Measurements from ENCODE around the gene PKHD1.

PKHD1 gene

DNA sequence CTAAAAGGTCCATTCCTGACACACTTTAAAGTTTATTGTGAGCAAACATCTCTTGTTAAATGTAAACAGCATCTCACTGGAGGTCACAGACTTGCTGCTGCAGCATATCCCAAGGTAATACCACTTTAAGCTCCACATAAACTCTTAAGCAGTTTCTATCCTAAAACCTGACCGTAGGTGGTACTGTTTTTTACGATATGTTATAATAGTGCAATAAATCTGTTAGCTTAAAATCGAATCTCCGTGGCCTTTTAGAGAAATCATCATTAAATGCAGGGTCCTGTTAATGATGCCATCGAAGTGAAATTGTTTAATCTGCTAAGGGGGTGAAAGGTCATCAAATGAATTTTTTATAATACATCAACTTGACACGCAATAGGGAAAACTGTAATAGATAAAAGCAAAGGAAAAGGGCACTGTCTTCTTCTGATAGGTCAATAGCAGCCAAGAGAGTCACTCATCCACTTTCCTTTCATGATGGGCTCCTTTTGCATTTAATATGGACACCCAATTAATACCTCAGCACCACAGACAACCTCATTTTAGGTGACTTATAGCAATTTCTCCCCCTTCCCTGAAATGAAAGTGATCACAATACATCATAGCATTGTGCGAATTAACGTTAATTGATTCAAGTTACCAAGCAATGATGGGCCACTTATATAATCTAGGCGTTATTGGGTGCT, 436.1 kb downstream of the PKHD1 start:
- no peak for DNase-seq (ENCODE audit: low read depth in 1 of 2, low spot score in 1 of 2)
- TF ChIP-seq, protein P1, sequence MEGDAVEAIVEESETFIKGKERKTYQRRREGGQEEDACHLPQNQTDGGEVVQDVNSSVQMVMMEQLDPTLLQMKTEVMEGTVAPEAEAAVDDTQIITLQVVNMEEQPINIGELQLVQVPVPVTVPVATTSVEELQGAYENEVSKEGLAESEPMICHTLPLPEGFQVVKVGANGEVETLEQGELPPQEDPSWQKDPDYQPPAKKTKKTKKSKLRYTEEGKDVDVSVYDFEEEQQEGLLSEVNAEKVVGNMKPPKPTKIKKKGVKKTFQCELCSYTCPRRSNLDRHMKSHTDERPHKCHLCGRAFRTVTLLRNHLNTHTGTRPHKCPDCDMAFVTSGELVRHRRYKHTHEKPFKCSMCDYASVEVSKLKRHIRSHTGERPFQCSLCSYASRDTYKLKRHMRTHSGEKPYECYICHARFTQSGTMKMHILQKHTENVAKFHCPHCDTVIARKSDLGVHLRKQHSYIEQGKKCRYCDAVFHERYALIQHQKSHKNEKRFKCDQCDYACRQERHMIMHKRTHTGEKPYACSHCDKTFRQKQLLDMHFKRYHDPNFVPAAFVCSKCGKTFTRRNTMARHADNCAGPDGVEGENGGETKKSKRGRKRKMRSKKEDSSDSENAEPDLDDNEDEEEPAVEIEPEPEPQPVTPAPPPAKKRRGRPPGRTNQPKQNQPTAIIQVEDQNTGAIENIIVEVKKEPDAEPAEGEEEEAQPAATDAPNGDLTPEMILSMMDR (IDR thresholded peaks at IDR 0.05; ENCODE audit: insufficient read depth, low read length) = no peak
- TF ChIP-seq, protein P2, sequence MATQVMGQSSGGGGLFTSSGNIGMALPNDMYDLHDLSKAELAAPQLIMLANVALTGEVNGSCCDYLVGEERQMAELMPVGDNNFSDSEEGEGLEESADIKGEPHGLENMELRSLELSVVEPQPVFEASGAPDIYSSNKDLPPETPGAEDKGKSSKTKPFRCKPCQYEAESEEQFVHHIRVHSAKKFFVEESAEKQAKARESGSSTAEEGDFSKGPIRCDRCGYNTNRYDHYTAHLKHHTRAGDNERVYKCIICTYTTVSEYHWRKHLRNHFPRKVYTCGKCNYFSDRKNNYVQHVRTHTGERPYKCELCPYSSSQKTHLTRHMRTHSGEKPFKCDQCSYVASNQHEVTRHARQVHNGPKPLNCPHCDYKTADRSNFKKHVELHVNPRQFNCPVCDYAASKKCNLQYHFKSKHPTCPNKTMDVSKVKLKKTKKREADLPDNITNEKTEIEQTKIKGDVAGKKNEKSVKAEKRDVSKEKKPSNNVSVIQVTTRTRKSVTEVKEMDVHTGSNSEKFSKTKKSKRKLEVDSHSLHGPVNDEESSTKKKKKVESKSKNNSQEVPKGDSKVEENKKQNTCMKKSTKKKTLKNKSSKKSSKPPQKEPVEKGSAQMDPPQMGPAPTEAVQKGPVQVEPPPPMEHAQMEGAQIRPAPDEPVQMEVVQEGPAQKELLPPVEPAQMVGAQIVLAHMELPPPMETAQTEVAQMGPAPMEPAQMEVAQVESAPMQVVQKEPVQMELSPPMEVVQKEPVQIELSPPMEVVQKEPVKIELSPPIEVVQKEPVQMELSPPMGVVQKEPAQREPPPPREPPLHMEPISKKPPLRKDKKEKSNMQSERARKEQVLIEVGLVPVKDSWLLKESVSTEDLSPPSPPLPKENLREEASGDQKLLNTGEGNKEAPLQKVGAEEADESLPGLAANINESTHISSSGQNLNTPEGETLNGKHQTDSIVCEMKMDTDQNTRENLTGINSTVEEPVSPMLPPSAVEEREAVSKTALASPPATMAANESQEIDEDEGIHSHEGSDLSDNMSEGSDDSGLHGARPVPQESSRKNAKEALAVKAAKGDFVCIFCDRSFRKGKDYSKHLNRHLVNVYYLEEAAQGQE (IDR thresholded peaks at IDR 0.05; ENCODE audit: insufficient replicate concordance, low read depth) = no peak
- TF ChIP-seq GABPA (IDR thresholded peaks at IDR 0.05; ENCODE audit: low read depth) (no peak), POLR2AphosphoS5 (IDR thresholded peaks at IDR 0.05; ENCODE audit: low read depth) (no peak), SPI1 (IDR thresholded peaks at IDR 0.05; ENCODE audit: borderline replicate concordance, low read depth) (no peak)
- H3K27me3 ChIP-seq (ENCODE audit: insufficient read depth, poor library complexity, severe bottlenecking) = no peaks in the 10 kb centered on the region
- H3K4me3 ChIP-seq (replicated peaks; ENCODE audit: insufficient read depth, low read length) = no peak overlapping the region
- no peak overlapping the region for H3K27ac ChIP-seq (replicated peaks)

DNA sequence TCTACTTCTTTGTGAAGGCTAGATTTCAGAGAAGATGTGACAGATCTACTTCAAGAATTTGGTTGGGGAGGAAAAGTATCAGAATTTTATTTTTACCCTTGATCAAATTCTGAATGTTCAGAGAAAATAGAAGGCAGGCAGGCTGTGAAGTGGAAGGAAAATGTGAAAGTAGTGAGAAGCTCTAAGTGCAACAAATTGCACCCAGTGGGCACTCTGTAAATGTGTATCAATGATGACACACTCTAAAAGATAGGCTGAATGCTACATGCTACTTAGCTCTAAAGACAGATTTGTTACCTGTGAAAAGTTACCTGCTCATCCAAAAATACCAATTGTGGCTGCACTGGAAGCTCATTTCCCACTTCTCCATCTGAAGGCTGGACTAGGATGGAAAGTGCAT, 438.6 kb downstream of the PKHD1 start:
- Histone ChIP-seq H3K27me3 (ENCODE audit: insufficient read depth, poor library complexity, severe bottlenecking) (no peaks in the 10 kb centered on the region), H3K4me3 (replicated peaks; ENCODE audit: insufficient read depth, low read length) (no peak overlapping the region), H3K27ac (replicated peaks) (no peak overlapping the region)
- no peak for DNase-seq (ENCODE audit: low read depth in 1 of 2, low spot score in 1 of 2)
- TF ChIP-seq, protein P1 (IDR thresholded peaks at IDR 0.05; ENCODE audit: insufficient read depth, low read length) = no peak
- TF ChIP-seq GABPA (IDR thresholded peaks at IDR 0.05; ENCODE audit: low read depth) (no peak), POLR2AphosphoS5 (IDR thresholded peaks at IDR 0.05; ENCODE audit: low read depth) (no peak), SPI1 (IDR thresholded peaks at IDR 0.05; ENCODE audit: borderline replicate concordance, low read depth) (no peak)
- TF ChIP-seq, protein P2 (IDR thresholded peaks at IDR 0.05; ENCODE audit: insufficient replicate concordance, low read depth) = no peak

DNA sequence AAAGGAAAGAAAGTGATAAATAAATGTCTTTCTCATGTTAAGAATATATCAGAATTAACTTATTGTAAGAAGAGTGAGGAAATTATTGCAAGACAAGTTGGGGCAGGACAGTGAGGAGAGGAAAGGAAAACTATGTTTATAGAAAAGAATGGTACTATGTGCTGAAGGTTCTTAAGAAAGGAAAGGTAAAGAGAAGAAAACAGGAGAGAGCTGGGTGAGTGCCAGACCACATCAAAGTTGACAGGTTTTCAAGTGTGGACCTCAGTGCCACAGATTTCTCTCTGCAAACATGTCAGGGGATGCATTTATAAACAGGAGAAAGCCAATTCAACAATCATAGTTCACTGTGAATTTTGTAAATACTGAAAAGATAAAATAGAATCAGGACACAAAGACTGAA, 439.2 kb downstream of the PKHD1 start:
- DNase-seq (ENCODE audit: low read depth in 1 of 2, low spot score in 1 of 2) = no peak
- Histone ChIP-seq H3K27ac (replicated peaks) (no peak overlapping the region), H3K27me3 (ENCODE audit: insufficient read depth, poor library complexity, severe bottlenecking) (no peaks in the 10 kb centered on the region), H3K4me3 (replicated peaks; ENCODE audit: insufficient read depth, low read length) (no peak overlapping the region)
- TF ChIP-seq, protein P1 (IDR thresholded peaks at IDR 0.05; ENCODE audit: insufficient read depth, low read length) = no peak
- no peak for TF ChIP-seq POLR2AphosphoS5 (IDR thresholded peaks at IDR 0.05; ENCODE audit: low read depth)
- no peak for TF ChIP-seq SPI1 (IDR thresholded peaks at IDR 0.05; ENCODE audit: borderline replicate concordance, low read depth)
- TF ChIP-seq, protein P2 (IDR thresholded peaks at IDR 0.05; ENCODE audit: insufficient replicate concordance, low read depth) = no peak
- no peak for TF ChIP-seq GABPA (IDR thresholded peaks at IDR 0.05; ENCODE audit: low read depth)

Data from HL-60 (cell line).